Measurements from ENCODE around the gene GAPVD1. TPM values are rescaled to one million over a fixed set of nuclear protein-coding genes. Genes with fewer than 3 reads are reported as not detected.

The GAPVD1 gene
- total RNA-seq, 1 donor from 2014 or later = 43.5 TPM

- TF ChIP-seq EZH2 (IDR thresholded peaks at IDR 0.05) (no peak), EZH2phosphoT487 (IDR thresholded peaks at IDR 0.05) (no peak), CTCF (IDR thresholded peaks at IDR 0.05) (no peak)
- Histone ChIP-seq H4K20me1 (ENCODE audit: low read depth) (no peaks in the 10 kb centered on the region), H3K9ac (no peak overlapping the region), H3K4me2 (no peak overlapping the region), H2AFZ (replicated peaks) (no peak overlapping the region), H3K36me3 (no peaks in the 10 kb centered on the region), H3K79me2 (ENCODE audit: low read depth) (no peaks in the 10 kb centered on the region), H3K27ac (no peak overlapping the region), H3K9me3 (ENCODE audit: low read depth) (no peaks in the 10 kb centered on the region), H3K4me3 (no peak overlapping the region), H3F3A (ENCODE audit: low read depth) (no peaks in the 10 kb centered on the region), H3K4me1 (peaks cover 3% of the 10 kb centered on the region), H3K27me3 (no peaks in the 10 kb centered on the region)
- Mint-ChIP-seq H3K27ac (peak overlapping the region; percentile 62), H3K9me3 (no peaks in the 10 kb centered on the region), H3K36me3 (no peaks in the 10 kb centered on the region), H3K27me3 (ENCODE audit: insufficient read depth, low read depth) (peaks cover 4% of the 10 kb centered on the region), H3K4me3 (no peak overlapping the region), H3K4me1 (peaks cover 8% of the 10 kb centered on the region)
- DNase-seq (ENCODE audit: low spot score) = no peak
These were observed 154.2 kb downstream of the GAPVD1 start for GRCh38 chr9:125415583-125416460.

- Mint-ChIP-seq H3K4me3 (no peak overlapping the region), H3K27ac (no peak overlapping the region), H3K36me3 (no peaks in the 10 kb centered on the region), H3K4me1 (peaks cover 8% of the 10 kb centered on the region), H3K27me3 (ENCODE audit: insufficient read depth, low read depth) (peaks cover 6% of the 10 kb centered on the region), H3K9me3 (no peaks in the 10 kb centered on the region)
- peaks cover 3% of the 10 kb centered on the region for H3K4me1 ChIP-seq
- no peaks in the 10 kb centered on the region for H3F3A ChIP-seq (ENCODE audit: low read depth)
- H3K36me3 ChIP-seq = no peaks in the 10 kb centered on the region
- no peak overlapping the region for H3K9ac ChIP-seq
- H3K27ac ChIP-seq = no peak overlapping the region
- no peak overlapping the region for H2AFZ ChIP-seq (replicated peaks)
- H3K79me2 ChIP-seq (ENCODE audit: low read depth) = no peaks in the 10 kb centered on the region
- H3K4me2 ChIP-seq = no peak overlapping the region
- H3K4me3 ChIP-seq = no peak overlapping the region
- no peak for DNase-seq (ENCODE audit: low spot score)
- H3K9me3 ChIP-seq (ENCODE audit: low read depth) = no peaks in the 10 kb centered on the region
- TF ChIP-seq EZH2 (IDR thresholded peaks at IDR 0.05) (no peak), EZH2phosphoT487 (IDR thresholded peaks at IDR 0.05) (no peak), CTCF (IDR thresholded peaks at IDR 0.05) (no peak)
- no peaks in the 10 kb centered on the region for H4K20me1 ChIP-seq (ENCODE audit: low read depth)
- H3K27me3 ChIP-seq = no peaks in the 10 kb centered on the region
These were observed 154.9 kb downstream of the GAPVD1 start for GRCh38 chr9:125416517-125416916.

Small RNA genes within 50 kb of the gene (small RNA-seq; reads per million reads assigned to genes)
- gene AL354710.1 (not detected), gene RNU6-1020P (not detected)

Other genes with a start within 250 kb of the GAPVD1 start
- gene SCAI, start 118.3 kb upstream of the GAPVD1 start, total RNA-seq (ENCODE audit: low replicate concordance) = 24.1 and 30.2 TPM in 2 replicates
- gene PPP6C, start 72.0 kb upstream of the GAPVD1 start, total RNA-seq (ENCODE audit: low replicate concordance) = 41.7 and 61.7 TPM in 2 replicates
- gene RABEPK, start 61.3 kb upstream of the GAPVD1 start, total RNA-seq (ENCODE audit: low replicate concordance) = 7.8 and 12.4 TPM in 2 replicates
- 39.1 and 44.2 TPM in 2 replicates for gene HSPA5, start 20.5 kb upstream of the GAPVD1 start, total RNA-seq (ENCODE audit: low replicate concordance)